Thymus (tissue), 11 donors: ENCODE measurements around the gene MARS1. TPM values are rescaled to one million over a fixed set of nuclear protein-coding genes. Genes with fewer than 3 reads are reported as not detected.

ENCODE experiments used
- DNase-seq, 9 donors: peaks; one replicate each; pipeline ENCODE4 v3.0.0-alpha.2; 2013; ENCODE audit warnings: low spot score in 9 of 9, low read depth in 6 of 9, missing footprints in 1 of 9
- H3K27ac ChIP-seq, 2 donors: one replicate each; pipeline ENCODE4 v1.5.1; 2013; ENCODE audit warnings: control low read depth in 1 of 2, low read depth in 1 of 2, low read length in 1 of 2, mild to moderate bottlenecking in 1 of 2, moderate library complexity in 1 of 2
- H3K27me3 ChIP-seq, 2 donors: one replicate each; pipeline ENCODE4 v1.5.1; 2013; ENCODE audit warnings: low read length in 1 of 2; ENCODE audit not compliant: control insufficient read depth in 2 of 2, insufficient read depth in 1 of 2
- H3K36me3 ChIP-seq, 2 donors: one replicate each; pipeline ENCODE4 v1.5.1; 2013; ENCODE audit warnings: low read length in 1 of 2, mild to moderate bottlenecking in 1 of 2, moderate library complexity in 1 of 2; ENCODE audit not compliant: control insufficient read depth in 2 of 2, insufficient read depth in 2 of 2
- H3K4me1 ChIP-seq, 2 donors: one replicate each; pipeline ENCODE4 v1.5.1; 2013; ENCODE audit warnings: low read length in 2 of 2; ENCODE audit not compliant: control insufficient read depth in 2 of 2, insufficient read depth in 2 of 2
- H3K4me3 ChIP-seq, 2 donors: one replicate each; pipeline ENCODE4 v1.5.1; 2013; ENCODE audit warnings: low read length in 2 of 2, control low read depth in 1 of 2, mild to moderate bottlenecking in 1 of 2
- H3K9me3 ChIP-seq, 2 donors: one replicate each; pipeline ENCODE4 v1.5.1; 2013; ENCODE audit warnings: low read length in 1 of 2, mild to moderate bottlenecking in 1 of 2; ENCODE audit not compliant: control insufficient read depth in 2 of 2, insufficient read depth in 1 of 2
- WGBS: extraction: QIAGEN DNeasy Blood & Tissue Kit; methylation state at CpG from one replicate; pipeline ENCODE4 v1.1.7; 2013; 5-methylcytosine and 5-hydroxymethylcytosine counted together
- polyA plus RNA-seq: library from polyadenylated mRNA; stranded (reverse); fragments of 200-250 nt; gene quantifications from one replicate; pipeline ENCODE4 v1.2.3, GENCODE V29; 2013
- total RNA-seq: library from RNA; stranded (reverse); fragments of 120-200 nt; gene quantifications from one replicate; pipeline ENCODE4 v1.2.4, GENCODE V29; 2013
- donor health status: healthy.

The MARS1 gene
- total and polyA plus RNA-seq, 2 donors, result 93.8 to 117 TPM

GRCh38 chr12:57455374-57456144, 32.3 kb upstream of the MARS1 start:
- DNase-seq, result no peak
- peaks cover 4 to 30% of the 10 kb centered on the region in 2 donors for H3K4me1 ChIP-seq
- H3K9me3 ChIP-seq, result no peaks in the 10 kb centered on the region
- H3K36me3 ChIP-seq, result no peaks in the 10 kb centered on the region
- H3K27ac ChIP-seq, result no peak overlapping the region
- H3K27me3 ChIP-seq, result peaks cover 6 to 20% of the 10 kb centered on the region in 2 donors
- no peak overlapping the region for H3K4me3 ChIP-seq
- 76% methylated on average over 10 of the region's 10 CpGs for WGBS

- Histone ChIP-seq H3K27ac (no peak overlapping the region), H3K27me3 (peaks cover 12 to 27% of the 10 kb centered on the region in 2 donors), H3K9me3 (no peaks in the 10 kb centered on the region), H3K4me1 (peaks cover 11 to 37% of the 10 kb centered on the region in 2 donors), H3K4me3 (no peak overlapping the region), H3K36me3 (no peaks in the 10 kb centered on the region)
- DNase-seq, result peak in 3 of 9 donors; percentile 51 to 80 (median 68)
- 42% methylated on average over 15 of the region's 15 CpGs for WGBS
Observed at GRCh38 chr12:57456145-57456700, 31.6 kb upstream of the MARS1 start.

DNA sequence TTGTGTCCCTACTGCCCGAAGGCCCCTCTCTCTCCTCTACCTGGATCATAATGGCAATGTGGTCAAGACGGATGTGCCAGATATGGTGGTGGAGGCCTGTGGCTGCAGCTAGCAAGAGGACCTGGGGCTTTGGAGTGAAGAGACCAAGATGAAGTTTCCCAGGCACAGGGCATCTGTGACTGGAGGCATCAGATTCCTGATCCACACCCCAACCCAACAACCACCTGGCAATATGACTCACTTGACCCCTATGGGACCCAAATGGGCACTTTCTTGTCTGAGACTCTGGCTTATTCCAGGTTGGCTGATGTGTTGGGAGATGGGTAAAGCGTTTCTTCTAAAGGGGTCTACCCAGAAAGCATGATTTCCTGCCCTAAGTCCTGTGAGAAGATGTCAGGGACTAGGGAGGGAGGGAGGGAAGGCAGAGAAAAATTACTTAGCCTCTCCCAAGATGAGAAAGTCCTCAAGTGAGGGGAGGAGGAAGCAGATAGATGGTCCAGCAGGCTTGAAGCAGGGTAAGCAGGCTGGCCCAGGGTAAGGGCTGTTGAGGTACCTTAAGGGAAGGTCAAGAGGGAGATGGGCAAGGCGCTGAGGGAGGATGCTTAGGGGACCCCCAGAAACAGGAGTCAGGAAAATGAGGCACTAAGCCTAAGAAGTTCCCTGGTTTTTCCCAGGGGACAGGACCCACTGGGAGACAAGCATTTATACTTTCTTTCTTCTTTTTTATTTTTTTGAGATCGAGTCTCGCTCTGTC, 31.0 kb upstream of the MARS1 start:
- Histone ChIP-seq H3K4me3 (no peak overlapping the region), H3K27ac (no peak overlapping the region), H3K27me3 (peaks cover 18 to 34% of the 10 kb centered on the region in 2 donors), H3K9me3 (no peaks in the 10 kb centered on the region), H3K36me3 (no peaks in the 10 kb centered on the region), H3K4me1 (peaks cover 14 to 44% of the 10 kb centered on the region in 2 donors)
- 99% methylated on average over 6 of the region's 6 CpGs for WGBS
- DNase-seq, result no peak

- H3K4me1 ChIP-seq, result peaks cover 14 to 48% of the 10 kb centered on the region in 2 donors
- 28% methylated on average over 3 of the region's 3 CpGs for WGBS
Observed at GRCh38 chr12:57458665-57459054, 29.2 kb upstream of the MARS1 start.

GRCh38 chr12:57459055-57459749, 28.7 kb upstream of the MARS1 start:
- Histone ChIP-seq H3K9me3 (no peaks in the 10 kb centered on the region), H3K4me3 (peak overlapping the region; percentile 70 to 77), H3K27me3 (peaks cover 18 to 44% of the 10 kb centered on the region in 2 donors), H3K27ac (peak overlapping the region; percentile 79 to 85), H3K4me1 (peaks cover 14 to 48% of the 10 kb centered on the region in 2 donors), H3K36me3 (no peaks in the 10 kb centered on the region)
- DNase-seq, result peak; percentile 91 to 98 (median 96)
- WGBS, result under 1% methylated on average over 24 of the region's 24 CpGs

More at GRCh38 chr12:57458665-57459054, 29.2 kb upstream of the MARS1 start:
- no peak for DNase-seq
- H3K4me3 ChIP-seq, result peak overlapping the region; percentile 70 to 77
- no peaks in the 10 kb centered on the region for H3K36me3 ChIP-seq
- peak overlapping the region; percentile 79 to 85 for H3K27ac ChIP-seq
- no peaks in the 10 kb centered on the region for H3K9me3 ChIP-seq
- peaks cover 18 to 39% of the 10 kb centered on the region in 2 donors for H3K27me3 ChIP-seq

DNA sequence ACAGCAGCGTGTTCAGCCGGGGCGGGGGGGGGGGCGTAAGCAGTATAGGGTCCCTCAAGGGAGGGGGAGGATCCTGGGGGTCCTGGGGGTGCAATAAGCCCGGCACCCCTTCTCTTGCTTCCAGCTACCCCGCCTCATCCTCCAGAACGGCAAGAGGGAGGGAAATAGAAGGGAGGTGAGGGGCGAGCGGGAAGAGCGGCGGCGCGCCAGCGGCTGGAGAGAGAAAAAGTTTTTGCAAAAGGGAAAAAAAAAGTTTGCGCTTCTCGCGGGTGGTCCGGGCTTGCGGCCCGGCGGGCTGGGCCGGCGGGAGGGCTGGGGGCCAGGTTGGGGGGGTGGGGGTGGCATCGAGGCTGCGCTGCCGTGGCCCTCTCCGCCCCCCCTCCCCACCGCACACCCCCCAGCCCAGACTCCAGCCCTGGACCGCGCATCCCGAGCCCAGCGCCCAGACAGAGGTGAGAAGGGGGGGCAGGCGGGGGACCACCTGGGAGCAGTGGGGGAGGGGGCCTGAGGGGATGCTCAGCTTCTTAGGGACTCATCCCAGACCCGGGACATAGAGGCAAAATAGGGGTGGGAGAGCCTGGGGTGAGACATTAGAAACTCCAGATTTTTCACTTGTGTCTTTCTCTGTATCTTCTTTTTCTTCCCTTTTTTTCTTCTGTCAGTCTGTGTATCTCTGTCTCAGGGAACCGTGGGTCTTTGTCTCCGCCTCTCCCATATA, 28.0 kb upstream of the MARS1 start, which contains the start of gene GLI1:
Gene GLI1 (plus strand): TSS at position 36 of the 718 bp plus-strand sequence. CDS start 3,907 bp downstream, outside the sequence.
- peaks cover 18 to 45% of the 10 kb centered on the region in 2 donors for H3K27me3 ChIP-seq
- peak within 1 kb of the TSS; percentile 79 to 85 for H3K27ac ChIP-seq
- DNase-seq, result peak in 1 of 9 donors; percentile 19
- 1% methylated on average over 36 of the region's 36 CpGs for WGBS
- H3K36me3 ChIP-seq, result no peaks in the 10 kb centered on the region
- H3K4me1 ChIP-seq, result peaks cover 14 to 48% of the 10 kb centered on the region in 2 donors
- H3K9me3 ChIP-seq, result no peaks in the 10 kb centered on the region
- H3K4me3 ChIP-seq, result peak within 1 kb of the TSS; percentile 70 to 77

- H3K27me3 ChIP-seq, result peaks cover 18 to 44% of the 10 kb centered on the region in 2 donors
- H3K4me1 ChIP-seq, result peaks cover 14 to 48% of the 10 kb centered on the region in 2 donors
- H3K4me3 ChIP-seq, result peak overlapping the region in 1 of 2 donors; percentile 70
- no peaks in the 10 kb centered on the region for H3K36me3 ChIP-seq
- no peaks in the 10 kb centered on the region for H3K9me3 ChIP-seq
- WGBS, result 5% methylated on average over 6 of the region's 6 CpGs
- no peak overlapping the region for H3K27ac ChIP-seq
- DNase-seq, result peak in 1 of 9 donors; percentile 34
Observed at GRCh38 chr12:57460468-57460784, 27.4 kb upstream of the MARS1 start.

DNA sequence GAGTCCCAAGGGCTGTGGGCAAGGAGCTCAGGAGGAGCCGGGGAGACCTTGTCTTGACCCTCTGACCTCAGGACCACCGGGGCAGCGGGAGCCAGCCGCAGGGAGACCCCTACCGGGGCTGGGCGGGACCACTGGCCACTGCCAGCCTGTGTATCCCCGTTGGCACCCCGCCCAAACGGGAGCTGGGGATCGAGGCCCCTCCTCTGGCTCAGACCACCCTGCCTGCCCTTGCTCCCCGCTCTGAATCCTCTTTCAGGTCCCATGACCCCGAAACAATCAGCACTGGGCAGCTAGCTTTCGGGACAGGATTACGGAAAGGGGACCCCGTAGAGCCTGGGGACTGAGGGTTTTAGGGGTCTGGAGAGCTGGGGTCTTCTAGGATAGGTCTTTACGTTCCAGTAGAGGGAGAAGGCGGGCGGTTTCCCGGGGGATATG, 27.0 kb upstream of the MARS1 start:
- no peak overlapping the region for H3K27ac ChIP-seq
- no peaks in the 10 kb centered on the region for H3K36me3 ChIP-seq
- WGBS, result 5% methylated on average over 19 of the region's 19 CpGs
- peaks cover 18 to 40% of the 10 kb centered on the region in 2 donors for H3K27me3 ChIP-seq
- peak overlapping the region; percentile 48 to 59 for H3K4me3 ChIP-seq
- no peak for DNase-seq
- H3K4me1 ChIP-seq, result peaks cover 14 to 48% of the 10 kb centered on the region in 2 donors
- H3K9me3 ChIP-seq, result no peaks in the 10 kb centered on the region
